GM21576 (cell line): ENCODE measurements around the gene UBAC1.
"Not testable (repeated sequence)": the region's sequence is repeated elsewhere in the genome, so short reads cannot be mapped to it uniquely, and the experiment has no call there.

Experiments used
- ATAC-seq: cut with Tn5 transposase; IDR thresholded peaks from one replicate; pipeline ENCODE4 v1.9.1; 2021; ENCODE audit warnings: mild to moderate bottlenecking, moderate library complexity; ENCODE audit not compliant: unreplicated experiment

The UBAC1 gene

DNA sequence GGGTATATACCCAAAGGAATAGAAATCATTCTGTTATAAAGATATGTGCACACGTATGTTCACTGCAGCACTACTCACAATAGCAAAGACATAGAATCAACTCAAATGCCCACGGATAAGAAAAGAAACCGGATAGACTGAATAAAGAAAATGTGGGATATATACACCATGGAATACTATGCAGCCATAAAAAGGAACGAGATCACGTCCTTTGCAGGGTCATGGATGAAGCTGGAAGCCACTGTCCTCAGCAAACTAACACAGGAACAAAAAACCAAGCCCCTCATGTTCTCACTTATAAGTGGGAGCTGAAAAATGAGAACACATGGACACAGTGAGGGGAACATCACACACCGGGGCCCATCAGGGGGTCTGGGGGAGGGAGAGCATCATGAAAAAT lies 17.6 kb downstream of the UBAC1 start:
- ATAC-seq, result not testable (repeated sequence)

DNA sequence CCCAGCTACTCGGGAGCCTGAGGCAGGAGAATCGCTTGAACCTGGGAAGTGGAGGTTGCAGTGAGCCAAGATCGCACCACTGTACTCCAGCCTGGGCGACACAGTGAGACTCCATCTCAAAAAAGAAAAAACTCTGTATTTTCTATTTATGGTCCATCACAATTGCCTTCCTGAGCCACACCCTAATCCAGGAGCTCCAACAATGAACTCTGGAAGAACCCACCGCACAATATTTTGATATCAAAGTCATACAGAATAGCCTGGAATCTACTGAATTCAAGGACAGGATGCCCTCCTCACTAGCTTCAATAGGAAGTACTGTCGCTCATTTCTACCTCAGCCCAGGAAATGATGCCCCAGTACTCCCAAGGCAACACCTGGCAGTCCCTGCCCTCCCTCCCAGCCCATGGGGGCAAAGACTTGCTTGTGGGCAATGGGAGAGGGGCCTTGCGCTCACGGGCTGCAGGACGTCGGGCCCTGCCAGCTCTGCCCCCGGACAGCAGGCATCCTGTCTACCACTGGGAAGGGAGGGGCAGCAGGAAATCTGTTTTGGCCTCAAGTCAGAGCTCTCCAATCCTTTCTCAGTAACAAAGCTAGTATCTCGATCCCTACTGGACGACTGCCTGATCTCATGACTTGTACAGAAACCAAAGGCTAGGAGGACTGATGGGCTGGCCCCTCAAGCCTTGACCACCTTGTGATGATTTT lies 19.7 kb downstream of the UBAC1 start:
- ATAC-seq, result no peak

DNA sequence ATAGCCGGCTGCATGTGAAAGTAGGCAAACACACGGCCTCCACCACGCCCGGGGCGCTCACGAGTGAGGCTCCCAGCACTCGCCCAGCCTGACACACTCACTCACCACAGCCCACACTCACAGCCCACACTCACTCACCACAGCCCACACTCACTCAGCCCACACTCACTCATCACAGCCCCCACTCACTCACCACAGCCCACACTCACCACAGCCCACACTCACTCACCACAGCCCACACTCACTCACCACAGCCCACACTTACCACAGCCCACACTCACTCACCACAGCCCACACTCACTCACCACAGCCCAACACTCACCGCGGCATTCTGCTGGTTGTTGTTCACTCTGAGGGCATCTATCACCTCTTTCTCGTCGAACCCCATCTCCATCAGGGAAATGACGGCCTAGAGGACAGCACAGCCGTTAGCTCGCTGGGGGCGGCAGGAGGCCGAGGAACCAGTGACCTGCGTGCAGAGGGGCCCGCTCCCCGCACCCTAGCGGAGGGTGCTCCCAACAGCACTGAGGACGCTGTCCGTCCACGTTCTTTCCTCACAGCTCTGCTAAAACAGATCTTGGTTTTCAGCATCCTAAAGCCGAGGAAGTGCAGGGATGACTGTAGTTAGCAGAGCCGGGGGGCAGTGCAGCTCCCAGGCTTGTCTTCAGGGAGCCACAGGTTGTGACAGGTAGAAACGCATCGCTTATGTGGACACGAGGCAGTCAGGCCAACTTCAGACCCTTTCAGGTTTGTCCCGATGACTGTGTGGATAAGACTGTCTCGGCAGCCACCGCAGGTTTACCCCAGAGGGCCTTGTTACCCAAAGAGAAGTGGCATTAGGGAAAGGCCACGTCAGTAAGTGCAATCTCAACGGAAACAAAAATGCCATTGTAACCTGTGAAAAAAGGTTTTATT lies 21.6 kb downstream of the UBAC1 start:
- no peak for ATAC-seq

DNA sequence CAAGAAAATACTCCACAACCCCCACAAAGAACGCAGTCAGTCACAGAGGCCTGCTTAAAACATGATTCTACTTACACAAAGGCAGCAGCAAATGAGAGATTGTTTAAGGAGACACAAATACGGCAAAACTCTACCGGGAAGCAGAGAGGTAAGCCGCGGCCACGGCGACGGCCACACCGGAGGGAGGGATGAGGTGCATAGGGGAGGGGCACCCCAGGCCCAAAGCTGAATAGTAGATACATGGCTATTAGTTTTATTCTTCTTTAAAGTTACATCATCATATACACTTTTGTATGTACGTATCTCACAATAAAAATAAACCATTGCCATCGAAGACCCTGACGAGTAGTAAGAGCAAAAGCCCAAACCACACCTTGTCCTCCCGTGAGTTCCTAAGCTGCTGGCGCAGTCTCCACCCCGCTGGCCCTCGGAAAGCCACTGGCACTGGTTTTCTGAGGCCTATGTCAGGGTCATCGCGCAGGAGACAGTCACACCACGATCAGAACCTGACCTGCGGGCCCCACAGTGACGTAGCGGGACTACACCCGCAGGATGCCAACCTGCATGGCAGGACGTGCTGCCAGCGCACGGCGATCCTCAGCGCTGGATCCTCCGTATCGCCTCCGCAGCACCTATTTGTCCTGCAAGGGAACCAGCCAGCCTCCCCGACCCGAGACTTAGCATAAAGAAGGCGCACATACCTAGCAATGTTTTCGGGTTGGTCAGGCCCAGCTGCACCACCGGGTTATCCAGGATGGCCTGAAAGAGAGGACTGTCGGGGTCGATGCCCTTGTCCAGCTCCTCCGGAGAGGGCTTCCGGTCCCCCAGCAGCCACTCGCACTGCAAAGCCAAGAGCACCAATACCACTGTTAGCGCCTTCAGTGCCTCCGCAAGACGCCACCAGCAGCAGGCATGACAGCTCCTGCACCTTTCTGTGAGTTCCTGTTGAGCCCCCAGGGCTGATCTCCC lies 23.4 kb downstream of the UBAC1 start:
- no peak for ATAC-seq

DNA sequence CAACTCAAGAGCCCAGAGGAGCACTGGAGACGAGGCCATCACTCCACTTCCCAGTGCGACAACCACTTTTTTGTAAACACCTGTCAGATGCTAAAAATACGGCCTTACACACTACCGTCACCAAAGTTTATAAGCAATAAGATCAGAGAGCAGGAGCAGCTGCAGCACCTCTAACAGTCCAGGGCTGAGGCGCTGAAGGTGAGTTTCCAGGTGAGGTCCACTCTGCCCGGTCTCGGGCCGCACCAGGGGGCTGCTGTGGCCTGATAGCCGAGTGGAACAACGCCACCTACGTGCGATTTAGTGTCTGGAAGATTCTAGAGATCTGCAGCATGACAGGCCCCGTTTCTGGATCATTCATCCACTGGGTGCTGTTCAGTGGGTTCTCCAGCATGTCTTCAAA lies 28.1 kb downstream of the UBAC1 start:
- ATAC-seq, result no peak

DNA sequence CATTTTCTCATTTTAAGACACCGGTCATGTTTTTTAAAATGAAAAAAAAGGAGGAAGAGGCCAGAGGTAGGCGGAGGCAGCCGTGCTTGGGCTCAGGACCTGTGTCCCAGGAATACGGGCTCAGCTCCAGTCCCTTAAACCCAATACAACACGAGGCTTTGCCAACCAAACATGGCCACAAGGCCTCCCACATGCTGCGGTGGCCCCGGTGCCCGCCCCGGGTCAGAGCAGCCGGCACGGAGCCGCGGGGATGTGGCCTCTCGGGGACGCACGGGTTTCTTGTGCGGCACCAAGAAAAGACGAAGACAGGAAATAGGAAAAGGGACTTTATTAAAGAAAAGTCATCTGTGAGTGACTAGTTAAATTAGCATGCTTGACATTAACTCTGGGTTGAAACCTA lies 28.5 kb downstream of the UBAC1 start:
- no peak for ATAC-seq

DNA sequence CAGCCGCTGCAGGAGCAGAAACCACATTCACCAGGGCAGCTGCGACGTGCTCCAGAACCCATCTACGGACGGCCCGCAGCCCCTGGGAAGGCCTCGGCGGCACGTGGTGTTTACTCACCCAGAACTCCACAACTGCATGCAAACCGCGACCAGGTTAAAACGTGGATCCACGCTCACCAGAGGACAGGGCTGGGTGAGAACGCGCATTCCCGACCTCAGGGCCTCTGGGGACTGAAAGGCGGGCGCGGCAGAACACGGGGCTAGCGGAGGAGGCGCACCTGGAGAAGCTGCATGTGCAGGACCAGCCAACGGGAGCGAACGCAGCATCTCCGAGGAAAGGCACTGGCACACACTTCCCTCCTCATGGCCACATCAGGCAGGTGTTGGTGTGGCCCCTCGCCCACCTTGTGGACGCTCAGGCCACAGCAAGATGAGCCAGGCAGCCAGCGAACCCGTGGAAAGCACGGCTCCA lies 29.8 kb downstream of the UBAC1 start:
- no peak for ATAC-seq

DNA sequence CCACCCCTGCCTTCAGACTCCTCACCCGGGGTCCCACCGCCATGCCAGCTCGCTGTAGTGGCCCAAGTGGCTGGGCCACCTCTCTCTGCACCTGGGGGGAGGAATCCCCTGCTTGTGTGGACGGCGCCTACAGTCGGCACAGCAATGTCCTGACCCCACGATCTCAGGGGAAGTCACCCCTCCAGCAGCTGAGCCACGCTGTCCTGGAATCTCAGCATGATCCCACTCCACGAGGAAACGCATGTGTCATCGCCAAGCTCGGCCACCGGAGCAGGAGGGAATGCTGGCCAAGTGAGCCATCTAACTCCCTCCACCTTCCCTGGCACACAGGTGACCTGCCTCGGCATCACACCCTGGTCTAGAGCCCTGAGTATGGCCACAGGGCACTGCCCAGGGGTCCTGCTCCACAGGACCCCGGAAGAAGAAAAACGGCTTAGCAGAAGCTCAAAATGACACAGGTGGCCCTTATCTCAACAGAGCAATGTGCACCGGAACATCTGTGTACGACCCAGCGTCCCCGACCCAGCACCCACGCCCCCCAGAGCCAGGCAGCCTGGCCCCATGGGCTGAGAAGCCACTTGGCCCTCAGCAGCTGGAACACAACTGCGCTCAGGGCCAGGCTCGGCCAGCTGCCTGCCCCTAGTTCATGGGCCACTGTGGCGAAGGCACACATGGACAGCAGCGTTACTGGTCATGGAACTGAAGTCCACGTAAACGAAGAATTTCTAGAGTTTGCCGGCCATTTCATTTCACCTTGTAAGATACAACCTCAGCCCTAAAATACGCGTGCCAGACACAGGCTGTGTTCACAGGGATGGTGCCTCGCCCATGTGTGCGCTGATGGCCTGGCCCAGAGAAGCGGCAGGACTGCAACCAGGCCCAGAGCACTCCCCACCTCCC lies 30.5 kb downstream of the UBAC1 start:
- no peak for ATAC-seq

DNA sequence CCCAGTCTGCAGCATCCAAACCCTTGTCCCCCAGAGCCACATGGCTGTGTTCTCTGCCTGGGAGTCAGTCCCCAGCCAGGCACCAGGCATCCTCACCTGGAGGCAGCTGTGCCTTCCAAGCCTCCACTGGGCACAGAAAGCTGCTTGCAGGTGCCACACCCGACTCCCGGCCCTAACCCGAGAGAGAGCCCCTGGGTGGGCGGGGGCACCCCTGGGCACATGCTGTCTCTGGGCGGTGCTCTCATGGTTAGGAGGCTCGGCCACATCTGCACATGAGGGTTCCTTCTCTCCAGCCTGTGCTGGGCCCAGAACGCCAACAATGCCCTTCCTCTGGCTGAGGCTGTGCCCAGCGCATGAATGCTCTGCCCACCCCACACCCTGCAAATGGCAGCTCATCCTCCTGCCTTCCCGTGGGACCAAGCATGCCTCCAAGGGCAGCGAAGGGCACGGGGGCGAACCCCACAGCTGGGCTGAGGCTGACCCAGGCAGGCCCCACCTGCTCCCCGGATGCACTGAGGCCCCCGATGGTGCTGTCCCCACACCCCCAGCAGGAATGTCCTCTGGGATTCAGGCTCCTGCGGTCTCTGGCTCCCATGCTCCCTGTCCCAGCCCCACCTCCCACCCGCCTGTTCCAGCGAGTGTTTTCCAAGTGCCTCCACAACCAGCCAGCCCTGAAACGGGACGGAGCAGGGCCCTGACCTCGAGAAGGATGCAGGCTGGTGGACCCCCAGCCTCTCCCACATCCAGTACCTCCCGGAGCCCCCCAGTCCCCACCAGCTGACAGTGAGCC lies 31.3 kb downstream of the UBAC1 start:
- no peak for ATAC-seq

DNA sequence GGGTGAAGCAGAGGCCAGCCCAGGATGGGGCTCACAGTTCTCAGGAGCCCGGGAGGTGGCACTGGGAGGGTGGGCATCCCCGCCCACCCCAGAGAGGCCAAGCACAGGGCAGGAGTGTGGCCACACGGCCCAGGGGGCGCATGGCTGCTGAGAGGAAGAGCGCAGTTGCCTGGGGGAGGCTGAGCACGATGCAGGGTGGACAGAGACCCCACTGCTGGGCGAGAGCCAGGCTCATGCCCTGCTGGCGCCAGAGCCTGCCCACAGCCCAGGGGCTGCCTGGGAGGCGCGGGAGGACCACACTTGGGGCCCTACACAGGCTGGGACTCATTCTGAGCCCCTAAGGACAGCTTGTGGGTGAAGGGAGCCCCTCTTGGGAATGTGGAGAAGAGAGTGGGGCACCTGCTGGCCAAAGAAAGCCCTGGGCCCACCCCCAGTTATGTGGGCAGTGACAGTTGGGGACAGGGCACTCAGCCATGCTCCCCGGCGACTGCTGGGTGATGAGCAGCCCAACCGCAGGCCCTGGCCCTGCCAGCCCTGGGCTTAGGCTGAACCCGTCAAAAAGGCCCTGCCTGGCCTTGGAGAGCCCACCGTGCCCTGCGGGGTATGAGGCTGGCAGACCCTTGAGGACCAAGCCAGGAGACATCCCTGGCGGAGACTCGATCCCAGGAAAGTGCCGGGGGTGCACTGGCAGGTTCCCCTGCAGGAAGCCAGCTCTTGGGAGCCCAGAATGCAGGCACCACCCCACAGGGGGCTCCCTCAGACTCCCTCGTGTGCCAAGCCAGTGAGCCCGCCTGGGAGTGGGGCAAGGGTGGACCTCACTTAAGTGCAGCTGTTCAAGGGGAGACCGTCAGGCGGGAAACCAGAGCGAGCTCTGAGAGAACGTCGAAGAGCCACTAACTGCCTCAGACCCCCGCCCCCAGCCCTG lies 32.2 kb downstream of the UBAC1 start:
- ATAC-seq, result no peak

DNA sequence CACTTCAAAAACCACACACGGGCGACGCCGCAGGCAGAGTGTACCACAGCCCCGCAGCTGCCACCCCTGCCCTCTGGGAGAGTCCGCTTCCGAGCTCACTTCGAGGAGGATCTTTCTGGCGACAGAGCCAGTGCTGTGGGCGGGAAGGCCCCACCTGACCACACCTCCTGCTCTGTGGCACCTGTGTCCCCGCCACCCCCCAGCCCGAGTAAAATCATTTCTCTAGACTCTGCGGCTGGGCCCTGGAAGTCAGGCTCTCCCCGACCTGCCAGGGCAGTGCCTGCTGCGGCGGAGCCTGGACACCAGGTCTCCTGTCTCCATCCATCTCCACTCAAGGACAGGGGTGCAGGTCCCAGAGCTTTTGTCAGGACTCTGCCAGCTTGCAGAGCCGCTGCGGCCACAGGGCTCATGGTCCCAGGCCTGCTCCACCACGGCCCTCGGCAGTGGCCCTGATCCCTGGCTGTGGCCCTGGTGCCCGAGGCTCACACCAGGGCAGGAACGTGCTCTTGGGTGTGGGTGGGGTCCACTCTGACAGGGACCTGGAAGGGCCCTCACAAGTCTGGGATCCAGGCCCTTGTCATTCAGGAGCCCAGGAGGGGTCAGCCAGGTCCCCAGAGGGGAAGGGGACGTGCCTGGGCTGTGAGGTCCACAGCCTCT lies 33.0 kb downstream of the UBAC1 start:
- ATAC-seq, result no peak

DNA sequence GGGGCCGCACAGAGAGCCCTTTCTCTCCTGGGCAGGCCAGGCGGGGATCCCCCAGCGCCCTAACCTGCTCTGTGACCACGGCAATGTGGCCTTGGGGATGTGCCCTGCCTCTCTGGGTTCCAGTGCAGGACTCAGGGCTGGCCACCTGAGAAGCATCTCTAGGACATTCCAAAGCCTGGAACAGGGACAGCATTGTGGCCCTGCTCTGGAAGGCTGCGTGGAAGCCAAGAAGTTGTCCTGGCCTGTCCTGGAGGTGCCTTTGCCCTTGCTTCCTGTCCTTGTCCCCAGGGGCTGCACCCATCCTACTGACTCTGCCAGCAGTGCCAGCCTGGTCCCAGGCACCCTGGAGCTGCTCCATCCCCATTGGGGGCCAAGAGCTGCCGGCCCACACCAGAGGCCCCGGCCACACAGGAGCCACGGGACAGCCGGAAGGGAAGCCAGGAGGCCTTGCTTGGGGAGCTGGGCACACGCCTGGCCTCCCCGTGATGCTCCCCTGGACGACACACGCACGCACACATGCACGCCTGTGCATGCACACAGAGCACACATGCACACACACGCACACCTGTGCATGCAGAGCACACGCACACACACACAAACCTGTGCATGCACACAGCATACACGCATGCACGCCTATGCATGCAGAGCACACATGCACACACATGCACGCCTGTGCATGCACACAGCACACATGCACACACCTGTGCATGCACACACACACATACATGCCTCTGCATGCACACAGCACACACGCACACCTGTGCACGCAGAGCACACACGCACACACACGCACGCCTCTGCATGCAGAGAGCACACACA lies 33.8 kb downstream of the UBAC1 start:
- no peak for ATAC-seq

DNA sequence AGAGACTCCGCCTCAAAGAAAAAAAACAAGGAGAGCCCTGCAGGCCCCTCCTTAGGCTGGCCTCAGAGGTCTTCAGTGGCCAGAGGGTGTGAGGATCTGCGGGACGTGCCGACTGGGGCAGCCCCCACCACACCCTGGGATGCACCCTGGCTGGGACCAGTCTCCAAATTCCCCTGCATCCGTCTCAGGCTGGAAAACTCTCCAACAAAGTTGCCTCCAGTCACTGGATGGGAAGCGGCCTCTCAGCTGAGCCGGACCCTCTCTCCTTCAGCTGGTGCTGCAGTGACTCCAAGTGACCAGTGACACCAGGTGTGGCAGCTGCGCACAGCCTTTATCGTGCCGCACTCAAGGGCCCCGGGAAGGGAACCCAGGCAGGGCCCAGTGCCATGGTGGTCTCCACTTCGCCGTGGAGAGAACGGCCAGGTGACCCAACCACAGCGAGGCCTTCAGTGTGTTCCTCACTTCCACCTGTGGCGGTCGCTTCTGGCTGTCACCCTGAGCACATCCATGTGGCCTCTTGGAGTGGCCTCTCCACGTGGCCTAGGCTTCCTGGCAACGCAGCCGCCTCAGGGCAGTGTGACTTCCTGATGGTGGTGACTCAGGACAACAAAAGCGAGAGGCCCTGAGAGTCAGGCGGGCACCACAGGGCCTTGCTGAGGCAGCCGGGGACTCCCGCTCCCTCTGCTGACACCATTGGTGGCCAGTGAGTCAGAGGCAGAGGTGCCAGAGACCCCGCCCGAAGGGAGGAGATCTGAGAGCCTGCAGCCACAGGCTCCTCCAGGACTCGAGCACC lies 34.6 kb downstream of the UBAC1 start:
- no peak for ATAC-seq

DNA sequence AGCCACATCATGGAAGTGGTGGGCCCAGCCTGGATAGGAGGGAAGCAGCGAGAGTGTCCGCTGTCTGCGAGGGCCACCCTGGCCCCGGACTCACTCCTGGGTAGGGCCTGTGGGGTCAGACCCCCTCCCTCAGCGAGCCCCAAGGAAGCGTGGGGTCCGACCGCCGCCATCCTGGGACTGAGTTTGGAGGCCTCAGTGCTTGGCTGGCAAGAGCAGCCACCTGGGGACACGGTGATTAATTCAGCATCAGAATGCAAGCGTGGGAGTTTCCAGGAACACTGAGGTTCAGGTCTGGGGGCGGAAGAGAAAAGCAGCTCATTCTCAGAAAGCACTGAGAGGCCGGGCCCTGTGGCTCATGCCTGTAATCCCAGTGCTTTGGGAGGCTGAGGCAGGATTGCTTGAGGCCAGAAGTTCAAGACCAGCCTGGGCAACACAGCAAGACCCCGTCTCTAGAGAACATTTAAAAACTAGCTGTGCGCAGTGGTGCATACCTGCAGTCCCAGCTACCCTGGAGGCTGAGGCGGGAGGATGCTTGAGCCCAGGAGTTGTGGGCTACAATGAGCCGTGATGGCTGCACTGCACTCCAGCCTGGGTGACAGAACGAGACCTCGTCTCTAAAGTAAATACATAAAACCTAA lies 35.6 kb downstream of the UBAC1 start:
- ATAC-seq, result no peak

DNA sequence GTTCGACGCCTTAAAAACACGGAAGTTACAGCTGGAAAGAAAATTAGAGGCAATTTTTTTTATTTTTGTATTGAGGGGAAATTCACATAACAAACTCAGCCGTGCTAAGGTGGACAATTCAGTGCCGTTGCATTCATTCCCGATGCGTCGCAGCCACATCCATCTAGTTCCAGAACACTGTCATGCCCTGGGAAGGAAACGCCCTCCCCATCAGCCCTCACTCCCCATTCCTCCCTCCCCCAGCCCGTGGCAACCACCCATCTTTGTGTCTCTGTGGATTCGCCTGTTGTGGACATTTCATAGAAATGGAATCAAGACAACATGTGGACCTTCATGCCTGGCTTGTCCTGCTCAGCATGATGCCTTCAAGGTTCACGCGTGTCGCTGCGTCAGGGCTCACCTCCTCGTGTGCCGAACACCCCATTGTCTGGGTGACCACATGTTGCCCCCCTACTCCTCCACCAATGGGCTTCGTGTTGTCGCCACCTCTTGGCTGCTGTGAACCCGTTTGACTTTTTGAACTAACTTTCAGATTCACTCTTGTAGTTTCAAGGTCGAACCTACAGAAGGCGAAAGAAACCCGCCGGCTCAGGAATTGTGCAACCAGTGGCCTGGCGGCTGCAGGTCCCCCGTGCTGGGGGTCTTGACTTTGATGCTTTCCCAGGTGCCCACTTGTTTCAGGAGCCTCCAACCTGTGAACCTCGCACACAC lies 36.4 kb downstream of the UBAC1 start:
- ATAC-seq, result no peak
